ENCODE data around the gene DEGS2. TPM values are rescaled to one million over a fixed set of nuclear protein-coding genes. Genes with fewer than 3 reads are reported as not detected.

The DEGS2 gene
- total RNA-seq, 1 experiment from 2014 or later = 1.8 TPM

DNA sequence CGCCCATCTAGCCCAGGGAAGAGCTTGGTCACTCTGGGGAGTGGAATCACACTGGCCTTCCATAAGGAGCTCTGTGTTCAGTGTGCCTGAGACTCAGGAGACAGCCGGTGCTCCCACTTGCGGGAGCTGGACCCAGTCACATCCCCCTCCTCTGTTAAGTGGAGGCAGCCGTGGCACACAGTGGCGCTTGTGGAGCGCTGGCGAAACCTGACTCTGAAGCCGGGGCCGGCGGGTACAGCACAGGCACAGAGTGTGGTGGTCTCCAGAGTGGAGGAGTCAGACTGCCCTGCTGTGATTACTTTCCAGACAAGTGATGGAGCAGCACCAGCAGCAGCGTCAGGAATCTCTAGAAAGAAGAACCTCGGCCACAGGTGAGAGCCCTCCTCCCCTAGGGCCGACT lies 33.0 kb downstream of the DEGS2 start:
- Histone ChIP-seq H3K27ac (ENCODE audit: low read depth, low read length) (no peak overlapping the region), H4K20me1 (ENCODE audit: insufficient read depth) (no peaks in the 10 kb centered on the region), H3K9me2 (ENCODE audit: insufficient read depth) (no peaks in the 10 kb centered on the region), H3K9me3 (ENCODE audit: control insufficient read depth in 1 of 2, insufficient read depth in 1 of 2, low read depth in 1 of 2, low read length in 2 of 2) (no peaks in the 10 kb centered on the region), H3K9ac (ENCODE audit: low read length) (no peak overlapping the region), H2AFZ (ENCODE audit: low read depth, low read length, poor library complexity, severe bottlenecking) (no peak overlapping the region), H3K36me3 (ENCODE audit: control insufficient read depth in 1 of 2, insufficient read depth in 2 of 2, low read length in 2 of 2) (no peaks in the 10 kb centered on the region), H3K4me3 (replicated peaks in 1 of 2; ENCODE audit: low read depth in 1 of 2, low read length in 2 of 2) (no peak overlapping the region), H3K27me3 (ENCODE audit: insufficient read depth, low read length) (no peaks in the 10 kb centered on the region), H3K4me2 (ENCODE audit: low read length) (no peak overlapping the region), H3K79me2 (ENCODE audit: insufficient read depth, low read length) (no peaks in the 10 kb centered on the region), H3K4me1 (ENCODE audit: control insufficient read depth in 1 of 2, insufficient read depth in 2 of 2, low read length in 2 of 2) (no peaks in the 10 kb centered on the region)
- intact Hi-C loops (cut with micrococcal nuclease) = no loop called here
- ChIA-PET RAD21 (ENCODE audit: low non-redundant PET in 1 of 2, low total read pairs in 2 of 2, uncharacterized antibody in 2 of 2, unreplicated experiment in 2 of 2) (no interaction called here), CTCF (interaction anchor here (2.4 kb wide), 1 partner anchor 18 kb away, joined by 6 read pairs; no protein-coding TSS in a partner anchor), POLR2A (no interaction called here)
- no TSS peak for BruUV-seq (replicated peaks)
- TF ChIP-seq FOSL1 (IDR thresholded peaks at IDR 0.05; ENCODE audit: low read depth) (no peak), CEBPB (IDR thresholded peaks at IDR 0.05; ENCODE audit: low read depth) (no peak), ELF1 (IDR thresholded peaks at IDR 0.05; ENCODE audit: borderline replicate concordance, low read depth) (no peak), EZH2phosphoT487 (IDR thresholded peaks at IDR 0.05; ENCODE audit: borderline replicate concordance) (no peak), YY1 (IDR thresholded peaks at IDR 0.05; ENCODE audit: extremely low read depth, insufficient replicate concordance, low read depth, low read length) (no peak), EZH2 (IDR thresholded peaks at IDR 0.05) (no peak), EGR1 (IDR thresholded peaks at IDR 0.05; ENCODE audit: low read depth) (no peak), SIN3A (IDR thresholded peaks at IDR 0.05; ENCODE audit: low read depth) (no peak), SRF (IDR thresholded peaks at IDR 0.05; ENCODE audit: low read depth) (no peak), SP1 (IDR thresholded peaks at IDR 0.05; ENCODE audit: low read depth) (no peak), POLR2AphosphoS5 (IDR thresholded peaks at IDR 0.05; ENCODE audit: low read depth, low read length) (no peak), POLR2A (IDR thresholded peaks at IDR 0.05; ENCODE audit: borderline replicate concordance, extremely low read depth, insufficient read depth, insufficient read length) (no peak), TCF7L2 (IDR thresholded peaks at IDR 0.05; ENCODE audit: borderline replicate concordance, extremely low read depth, insufficient read depth, insufficient read length) (no peak), ZNF274 (IDR thresholded peaks at IDR 0.05; ENCODE audit: low read depth, low read length) (no peak)
- TF ChIP-seq, protein P1, sequence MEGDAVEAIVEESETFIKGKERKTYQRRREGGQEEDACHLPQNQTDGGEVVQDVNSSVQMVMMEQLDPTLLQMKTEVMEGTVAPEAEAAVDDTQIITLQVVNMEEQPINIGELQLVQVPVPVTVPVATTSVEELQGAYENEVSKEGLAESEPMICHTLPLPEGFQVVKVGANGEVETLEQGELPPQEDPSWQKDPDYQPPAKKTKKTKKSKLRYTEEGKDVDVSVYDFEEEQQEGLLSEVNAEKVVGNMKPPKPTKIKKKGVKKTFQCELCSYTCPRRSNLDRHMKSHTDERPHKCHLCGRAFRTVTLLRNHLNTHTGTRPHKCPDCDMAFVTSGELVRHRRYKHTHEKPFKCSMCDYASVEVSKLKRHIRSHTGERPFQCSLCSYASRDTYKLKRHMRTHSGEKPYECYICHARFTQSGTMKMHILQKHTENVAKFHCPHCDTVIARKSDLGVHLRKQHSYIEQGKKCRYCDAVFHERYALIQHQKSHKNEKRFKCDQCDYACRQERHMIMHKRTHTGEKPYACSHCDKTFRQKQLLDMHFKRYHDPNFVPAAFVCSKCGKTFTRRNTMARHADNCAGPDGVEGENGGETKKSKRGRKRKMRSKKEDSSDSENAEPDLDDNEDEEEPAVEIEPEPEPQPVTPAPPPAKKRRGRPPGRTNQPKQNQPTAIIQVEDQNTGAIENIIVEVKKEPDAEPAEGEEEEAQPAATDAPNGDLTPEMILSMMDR (IDR thresholded peaks at IDR 0.05 in 2 of 3, conservative IDR thresholded peaks at IDR 0.05 in 1 of 3; ENCODE audit: borderline replicate concordance in 1 of 3, insufficient read depth in 1 of 3, low read depth in 2 of 3, low read length in 2 of 3) = no peak
- TF ChIP-seq, protein P2, sequence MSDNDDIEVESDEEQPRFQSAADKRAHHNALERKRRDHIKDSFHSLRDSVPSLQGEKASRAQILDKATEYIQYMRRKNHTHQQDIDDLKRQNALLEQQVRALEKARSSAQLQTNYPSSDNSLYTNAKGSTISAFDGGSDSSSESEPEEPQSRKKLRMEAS (IDR thresholded peaks at IDR 0.05) = no peak
- TF ChIP-seq, protein P3, sequence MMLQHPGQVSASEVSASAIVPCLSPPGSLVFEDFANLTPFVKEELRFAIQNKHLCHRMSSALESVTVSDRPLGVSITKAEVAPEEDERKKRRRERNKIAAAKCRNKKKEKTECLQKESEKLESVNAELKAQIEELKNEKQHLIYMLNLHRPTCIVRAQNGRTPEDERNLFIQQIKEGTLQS (IDR thresholded peaks at IDR 0.05) = no peak
- TF ChIP-seq, protein P4, sequence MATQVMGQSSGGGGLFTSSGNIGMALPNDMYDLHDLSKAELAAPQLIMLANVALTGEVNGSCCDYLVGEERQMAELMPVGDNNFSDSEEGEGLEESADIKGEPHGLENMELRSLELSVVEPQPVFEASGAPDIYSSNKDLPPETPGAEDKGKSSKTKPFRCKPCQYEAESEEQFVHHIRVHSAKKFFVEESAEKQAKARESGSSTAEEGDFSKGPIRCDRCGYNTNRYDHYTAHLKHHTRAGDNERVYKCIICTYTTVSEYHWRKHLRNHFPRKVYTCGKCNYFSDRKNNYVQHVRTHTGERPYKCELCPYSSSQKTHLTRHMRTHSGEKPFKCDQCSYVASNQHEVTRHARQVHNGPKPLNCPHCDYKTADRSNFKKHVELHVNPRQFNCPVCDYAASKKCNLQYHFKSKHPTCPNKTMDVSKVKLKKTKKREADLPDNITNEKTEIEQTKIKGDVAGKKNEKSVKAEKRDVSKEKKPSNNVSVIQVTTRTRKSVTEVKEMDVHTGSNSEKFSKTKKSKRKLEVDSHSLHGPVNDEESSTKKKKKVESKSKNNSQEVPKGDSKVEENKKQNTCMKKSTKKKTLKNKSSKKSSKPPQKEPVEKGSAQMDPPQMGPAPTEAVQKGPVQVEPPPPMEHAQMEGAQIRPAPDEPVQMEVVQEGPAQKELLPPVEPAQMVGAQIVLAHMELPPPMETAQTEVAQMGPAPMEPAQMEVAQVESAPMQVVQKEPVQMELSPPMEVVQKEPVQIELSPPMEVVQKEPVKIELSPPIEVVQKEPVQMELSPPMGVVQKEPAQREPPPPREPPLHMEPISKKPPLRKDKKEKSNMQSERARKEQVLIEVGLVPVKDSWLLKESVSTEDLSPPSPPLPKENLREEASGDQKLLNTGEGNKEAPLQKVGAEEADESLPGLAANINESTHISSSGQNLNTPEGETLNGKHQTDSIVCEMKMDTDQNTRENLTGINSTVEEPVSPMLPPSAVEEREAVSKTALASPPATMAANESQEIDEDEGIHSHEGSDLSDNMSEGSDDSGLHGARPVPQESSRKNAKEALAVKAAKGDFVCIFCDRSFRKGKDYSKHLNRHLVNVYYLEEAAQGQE (IDR thresholded peaks at IDR 0.05; ENCODE audit: low read depth) = no peak
- TF ChIP-seq, protein P5, sequence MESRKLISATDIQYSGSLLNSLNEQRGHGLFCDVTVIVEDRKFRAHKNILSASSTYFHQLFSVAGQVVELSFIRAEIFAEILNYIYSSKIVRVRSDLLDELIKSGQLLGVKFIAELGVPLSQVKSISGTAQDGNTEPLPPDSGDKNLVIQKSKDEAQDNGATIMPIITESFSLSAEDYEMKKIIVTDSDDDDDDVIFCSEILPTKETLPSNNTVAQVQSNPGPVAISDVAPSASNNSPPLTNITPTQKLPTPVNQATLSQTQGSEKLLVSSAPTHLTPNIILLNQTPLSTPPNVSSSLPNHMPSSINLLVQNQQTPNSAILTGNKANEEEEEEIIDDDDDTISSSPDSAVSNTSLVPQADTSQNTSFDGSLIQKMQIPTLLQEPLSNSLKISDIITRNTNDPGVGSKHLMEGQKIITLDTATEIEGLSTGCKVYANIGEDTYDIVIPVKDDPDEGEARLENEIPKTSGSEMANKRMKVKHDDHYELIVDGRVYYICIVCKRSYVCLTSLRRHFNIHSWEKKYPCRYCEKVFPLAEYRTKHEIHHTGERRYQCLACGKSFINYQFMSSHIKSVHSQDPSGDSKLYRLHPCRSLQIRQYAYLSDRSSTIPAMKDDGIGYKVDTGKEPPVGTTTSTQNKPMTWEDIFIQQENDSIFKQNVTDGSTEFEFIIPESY (IDR thresholded peaks at IDR 0.05; ENCODE audit: extremely low read depth, insufficient replicate concordance, low read length) = no peak
- ATAC-seq = no peak
- DNase-seq (ENCODE audit: low read depth, low spot score) = no peak
